ENCODE data around the gene CENPS. TPM values are rescaled to one million over a fixed set of nuclear protein-coding genes. Genes with fewer than 3 reads are reported as not detected.

CENPS gene
- total and polyA plus RNA-seq, 9 of the 15 experiments (the other 6 are each of a cell fraction or from before 2014, with no cell fraction given), result 10.2 to 36.0 (median 26.0) TPM

DNA sequence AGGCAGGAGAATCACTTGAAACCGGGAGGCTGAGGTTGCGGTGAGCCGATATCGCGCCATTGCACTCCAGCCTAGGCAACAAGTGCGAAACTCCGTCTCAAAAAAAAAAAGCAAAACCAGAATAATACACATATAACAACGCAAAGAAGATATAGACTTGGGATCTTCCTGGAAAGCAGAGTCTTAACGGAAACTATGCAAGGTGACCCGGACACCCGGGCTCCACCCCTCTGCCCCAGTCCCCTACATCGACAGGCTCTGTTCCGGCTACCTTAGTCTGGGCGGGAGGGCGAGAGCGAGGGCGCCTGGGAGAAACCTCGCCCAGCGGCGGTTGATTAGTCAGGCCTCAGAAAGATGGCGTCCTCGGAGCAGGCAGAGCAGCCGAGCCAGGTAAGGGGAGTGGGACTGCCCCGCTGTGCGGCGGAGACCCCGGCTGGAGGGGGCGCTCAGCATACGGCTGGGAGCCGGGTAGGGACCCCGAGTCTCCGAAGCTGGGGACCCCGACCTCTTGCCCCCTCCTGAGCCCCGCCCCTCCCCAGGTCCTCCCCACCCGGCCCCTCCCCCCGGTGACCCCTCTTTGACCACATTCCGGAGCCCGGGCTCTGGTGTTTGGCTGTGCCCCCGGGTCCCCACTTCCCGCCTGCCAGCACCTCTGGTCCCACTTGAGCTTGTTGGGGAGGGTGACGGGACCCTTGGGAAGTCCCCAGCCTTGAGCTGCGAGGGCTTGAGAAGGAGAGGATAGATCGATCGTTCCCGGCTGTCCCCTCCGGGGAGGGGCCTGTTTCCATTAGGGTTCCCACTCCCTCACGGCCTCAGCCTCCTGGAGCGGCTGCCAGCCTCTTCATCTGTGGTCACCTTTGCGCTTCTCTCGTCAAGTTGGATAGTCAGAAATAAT, 44.6 kb downstream of the CENPS start, which contains the start of gene PEX14:
PEX14 (plus strand) TSS at position 338 of the 895 bp plus-strand sequence; CDS start at position 355, 17 bp downstream.
- Histone ChIP-seq H3K36me3 (ENCODE audit: control insufficient read depth, insufficient read depth, low read length) (peaks cover 27% of the 10 kb centered on the region), H3K4me3 (peak within 1 kb of the TSS; percentile 72), H3K9me3 (replicated peaks; ENCODE audit: control insufficient read depth, insufficient read depth, low read depth, low read length) (no peaks in the 10 kb centered on the region), H3K4me2 (ENCODE audit: insufficient read depth, low read length) (peak within 1 kb of the TSS; percentile 84), H3K9me1 (ENCODE audit: control insufficient read depth, insufficient read depth, low read length) (no peaks in the 10 kb centered on the region), H3K9ac (ENCODE audit: insufficient read depth in 1 of 2, low read depth in 2 of 2, low read length in 2 of 2) (peak within 1 kb of the TSS; percentile 82 to 98), H2AFZ (ENCODE audit: low read depth, low read length) (peak within 1 kb of the TSS; percentile 84), H3K79me2 (ENCODE audit: control insufficient read depth, insufficient read depth, low read length) (peaks cover 68% of the 10 kb centered on the region), H3K27me3 (ENCODE audit: control insufficient read depth in 2 of 2, insufficient read depth in 2 of 2, low read length in 2 of 2) (no peaks in the 10 kb centered on the region), H4K20me1 (replicated peaks; ENCODE audit: control insufficient read depth, insufficient read depth, low read length) (no peaks in the 10 kb centered on the region), H3K4me1 (replicated peaks in 1 of 2; ENCODE audit: control insufficient read depth in 2 of 2, insufficient read depth in 2 of 2, low read length in 2 of 2) (peaks cover 24 to 31% of the 10 kb centered on the region in 2 experiments; a peak in 4 of 5 replicates), H3K27ac (ENCODE audit: extremely low read depth, low read depth, low read length) (peak within 1 kb of the TSS; percentile 90)
- ATAC-seq, result peak; percentile 91
- WGBS (ENCODE audit: insufficient coverage, low coverage, missing lambda C conversion rate), result 7% methylated on average over 43 of the region's 50 CpGs
- CTCF ChIA-PET (ENCODE audit: low intra/inter-chr PET ratio), result no interaction called here
- FAIRE-seq, result peak; percentile 80
- in situ Hi-C loops (cut with MboI), result no loop called here
- peak; percentile 93 to 98 (median 96) for DNase-seq (ENCODE audit: extremely low read depth in 1 of 4, low spot score in 3 of 4)
- POLR2A ChIA-PET, result interaction anchor here (0.6 to 0.9 kb wide), 5 partner anchors 20 to 160 kb away, joined by 3 to 4 read pairs (median 3); partner anchors contain the start of gene CENPS
- intact Hi-C loops (cut with micrococcal nuclease), result loop anchor here (2.0 to 5.0 kb wide), 2 partner anchors 20 to 98 kb away; no protein-coding TSS in a partner anchor
- no TSS peak for BruUV-seq (replicated peaks)
- TF ChIP-seq SIN3B (IDR thresholded peaks at IDR 0.05; ENCODE audit: low read depth) (peak; percentile 91), ZNF431 (CRISPR knock-in tag; IDR thresholded peaks at IDR 0.05) (no peak), MTA1 (IDR thresholded peaks at IDR 0.05; ENCODE audit: borderline replicate concordance) (0 out of 2 replicates have a peak, but pooled peaks have one; percentile 45), ERF (CRISPR knock-in tag; IDR thresholded peaks at IDR 0.05) (no peak), GTF2A2 (tag; IDR thresholded peaks at IDR 0.05) (no peak), CXXC5 (CRISPR knock-in tag; IDR thresholded peaks at IDR 0.05) (peak; percentile 72), CEBPG (CRISPR knock-in tag; IDR thresholded peaks at IDR 0.05) (no peak), CEBPG (tag; conservative IDR thresholded peaks at IDR 0.05 in 1 of 2, IDR thresholded peaks at IDR 0.05 in 1 of 2) (no peak), SMARCA5 (IDR thresholded peaks at IDR 0.05) (peak; percentile 55; the same call in 1 of the 2 replicates), OTX1 (CRISPR knock-in tag; IDR thresholded peaks at IDR 0.05) (no peak), EP300 (IDR thresholded peaks at IDR 0.05; ENCODE audit: low read length) (peak; percentile 65), ELF2 (CRISPR knock-in tag; IDR thresholded peaks at IDR 0.05) (no peak), ZNF134 (CRISPR knock-in tag; conservative IDR thresholded peaks at IDR 0.05) (no peak), RHOXF2B (CRISPR knock-in tag; conservative IDR thresholded peaks at IDR 0.05) (no peak; the same call in 1 of the 2 replicates), SMC3 (conservative IDR thresholded peaks at IDR 0.05; ENCODE audit: insufficient read depth, low read depth, low read length) (no peak), ESRRA (IDR thresholded peaks at IDR 0.05; ENCODE audit: borderline replicate concordance, low read depth) (peak; percentile 97), ZNF316 (IDR thresholded peaks at IDR 0.05) (peak; percentile 20; the same call in 1 of the 2 replicates), MEF2D (tag; conservative IDR thresholded peaks at IDR 0.05; ENCODE audit: low read depth) (no peak)
- TF ChIP-seq, protein P1, sequence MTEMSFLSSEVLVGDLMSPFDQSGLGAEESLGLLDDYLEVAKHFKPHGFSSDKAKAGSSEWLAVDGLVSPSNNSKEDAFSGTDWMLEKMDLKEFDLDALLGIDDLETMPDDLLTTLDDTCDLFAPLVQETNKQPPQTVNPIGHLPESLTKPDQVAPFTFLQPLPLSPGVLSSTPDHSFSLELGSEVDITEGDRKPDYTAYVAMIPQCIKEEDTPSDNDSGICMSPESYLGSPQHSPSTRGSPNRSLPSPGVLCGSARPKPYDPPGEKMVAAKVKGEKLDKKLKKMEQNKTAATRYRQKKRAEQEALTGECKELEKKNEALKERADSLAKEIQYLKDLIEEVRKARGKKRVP (CRISPR knock-in tag; IDR thresholded peaks at IDR 0.05), result no peak
- TF ChIP-seq, protein P2, sequence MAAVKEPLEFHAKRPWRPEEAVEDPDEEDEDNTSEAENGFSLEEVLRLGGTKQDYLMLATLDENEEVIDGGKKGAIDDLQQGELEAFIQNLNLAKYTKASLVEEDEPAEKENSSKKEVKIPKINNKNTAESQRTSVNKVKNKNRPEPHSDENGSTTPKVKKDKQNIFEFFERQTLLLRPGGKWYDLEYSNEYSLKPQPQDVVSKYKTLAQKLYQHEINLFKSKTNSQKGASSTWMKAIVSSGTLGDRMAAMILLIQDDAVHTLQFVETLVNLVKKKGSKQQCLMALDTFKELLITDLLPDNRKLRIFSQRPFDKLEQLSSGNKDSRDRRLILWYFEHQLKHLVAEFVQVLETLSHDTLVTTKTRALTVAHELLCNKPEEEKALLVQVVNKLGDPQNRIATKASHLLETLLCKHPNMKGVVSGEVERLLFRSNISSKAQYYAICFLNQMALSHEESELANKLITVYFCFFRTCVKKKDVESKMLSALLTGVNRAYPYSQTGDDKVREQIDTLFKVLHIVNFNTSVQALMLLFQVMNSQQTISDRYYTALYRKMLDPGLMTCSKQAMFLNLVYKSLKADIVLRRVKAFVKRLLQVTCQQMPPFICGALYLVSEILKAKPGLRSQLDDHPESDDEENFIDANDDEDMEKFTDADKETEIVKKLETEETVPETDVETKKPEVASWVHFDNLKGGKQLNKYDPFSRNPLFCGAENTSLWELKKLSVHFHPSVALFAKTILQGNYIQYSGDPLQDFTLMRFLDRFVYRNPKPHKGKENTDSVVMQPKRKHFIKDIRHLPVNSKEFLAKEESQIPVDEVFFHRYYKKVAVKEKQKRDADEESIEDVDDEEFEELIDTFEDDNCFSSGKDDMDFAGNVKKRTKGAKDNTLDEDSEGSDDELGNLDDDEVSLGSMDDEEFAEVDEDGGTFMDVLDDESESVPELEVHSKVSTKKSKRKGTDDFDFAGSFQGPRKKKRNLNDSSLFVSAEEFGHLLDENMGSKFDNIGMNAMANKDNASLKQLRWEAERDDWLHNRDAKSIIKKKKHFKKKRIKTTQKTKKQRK (IDR thresholded peaks at IDR 0.05; ENCODE audit: borderline replicate concordance, low read depth, low read length), result peak; percentile 43; the same call in 1 of the 2 replicates

All from K562 (cell line).